Superior temporal gyrus (tissue), 1 donor: ENCODE data around the gene UBXN4.
"Not testable (repeated sequence)": the region's sequence is repeated elsewhere in the genome, so short reads cannot be mapped to it uniquely, and the experiment has no call there.

Experiments used
- DNase-seq: peaks from one replicate; pipeline ENCODE4 v3.0.0-alpha.2; 2016; ENCODE audit errors: extremely low spot score

UBXN4 gene

GRCh38 chr2:135741395-135742324, at the start of gene UBXN4:
Gene UBXN4, plus strand, starts transcription at chr2:135741855. Its CDS starts 75 bp downstream, at chr2:135741930.
- DNase-seq = peak; percentile 99

GRCh38 chr2:135694711-135695110, 46.9 kb upstream of the UBXN4 start:
- DNase-seq = no peak

DNA sequence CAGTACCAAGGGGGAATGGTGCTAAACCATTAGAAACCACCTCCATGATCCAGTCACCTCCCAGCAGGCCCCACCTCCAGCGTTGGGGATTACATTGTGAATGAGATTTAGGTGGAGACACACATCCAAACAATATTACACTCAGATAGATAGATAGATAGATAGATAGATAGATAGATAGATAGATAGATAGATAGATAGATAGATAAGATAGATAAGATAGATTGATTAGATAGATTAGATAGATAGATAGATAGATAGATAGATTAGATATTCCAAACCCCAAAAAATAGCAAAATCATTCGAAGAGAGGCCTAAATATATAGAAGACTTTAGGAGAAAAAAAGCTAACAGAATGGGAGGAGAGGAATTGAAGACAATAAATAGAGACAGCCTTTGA, 42.8 kb upstream of the UBXN4 start:
- DNase-seq = no peak

GRCh38 chr2:135701442-135701841, 40.2 kb upstream of the UBXN4 start:
- DNase-seq = no peak

GRCh38 chr2:135703300-135703699, 38.4 kb upstream of the UBXN4 start:
- DNase-seq = no peak

GRCh38 chr2:135704075-135704474, 37.6 kb upstream of the UBXN4 start:
- DNase-seq = not testable (repeated sequence)

DNA sequence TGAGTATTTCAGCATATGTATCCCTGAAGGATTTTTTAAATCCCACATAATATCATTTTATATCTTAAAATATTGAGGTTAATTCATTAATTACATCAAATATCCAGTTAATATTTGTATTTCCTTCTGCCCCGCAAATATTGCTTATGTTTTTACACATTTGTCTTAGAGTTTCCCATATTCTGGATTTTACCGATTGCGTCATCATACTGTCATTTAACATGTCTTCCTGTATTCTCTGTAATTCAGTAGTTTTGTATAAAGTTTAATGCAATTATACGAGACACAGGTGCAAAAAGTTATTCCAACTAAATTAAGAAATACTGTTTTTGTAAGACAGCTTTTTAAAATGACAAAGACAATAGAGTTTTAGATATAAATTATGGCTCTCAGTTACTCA, 33.5 kb upstream of the UBXN4 start:
- DNase-seq = no peak

- peak; percentile 87 for DNase-seq
Observed at GRCh38 chr2:135709992-135710391, 31.7 kb upstream of the UBXN4 start.

DNA sequence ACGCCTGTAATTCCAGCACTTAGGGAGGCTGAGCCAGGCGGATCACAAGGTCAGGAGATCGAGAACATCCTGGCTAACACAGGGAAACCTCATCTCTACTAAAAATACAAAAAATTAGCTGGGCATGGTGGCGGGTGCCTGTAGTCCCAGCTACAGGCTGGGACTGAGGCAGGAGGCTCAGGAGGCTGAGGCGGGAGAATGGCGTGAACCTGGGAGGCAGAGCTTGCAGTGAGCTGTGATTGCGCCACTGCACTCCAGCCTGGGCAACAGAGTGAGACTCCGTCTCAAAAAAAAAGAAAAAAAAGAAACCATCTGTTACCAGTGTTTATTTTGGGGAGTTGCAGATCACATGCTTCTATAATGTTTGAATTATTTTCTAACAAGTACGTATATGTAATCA, 26.6 kb upstream of the UBXN4 start:
- DNase-seq = not testable (repeated sequence)

DNA sequence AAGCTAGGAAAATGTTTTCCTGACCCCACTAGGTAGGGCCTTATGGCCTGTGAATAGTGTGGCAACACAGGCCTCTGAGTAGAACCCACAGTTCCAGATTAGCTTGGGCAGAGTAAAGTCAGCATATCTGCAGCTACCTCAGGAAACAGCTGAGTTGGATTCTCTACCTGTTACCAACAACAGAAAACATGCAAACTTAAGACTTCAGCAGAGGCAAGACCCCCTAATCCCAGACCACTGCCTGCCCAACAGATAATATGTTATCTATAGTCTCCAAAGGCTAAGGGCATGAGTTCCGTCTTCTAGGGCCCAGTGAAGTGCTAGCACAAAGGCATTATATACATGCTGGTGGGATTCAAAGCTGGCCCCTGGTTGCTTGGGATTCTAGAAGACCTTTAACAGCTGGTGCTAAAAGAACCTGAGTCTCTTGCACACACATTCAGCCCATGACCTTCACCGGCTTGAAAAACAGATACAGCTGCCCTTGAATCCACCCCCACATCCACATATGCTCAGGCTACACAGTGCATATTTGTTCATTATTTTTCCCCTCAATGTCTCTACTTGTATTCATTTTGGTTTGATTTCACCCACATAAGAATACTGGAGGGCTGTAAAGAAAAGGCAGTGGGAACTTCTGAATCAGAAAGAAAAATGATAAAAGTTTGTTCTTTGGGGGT, 13.5 kb upstream of the UBXN4 start:
- no peak for DNase-seq

- no peak for DNase-seq
Observed at GRCh38 chr2:135732561-135732960, 9.1 kb upstream of the UBXN4 start.

- DNase-seq = no peak
Observed at GRCh38 chr2:135733045-135733444, 8.6 kb upstream of the UBXN4 start.

- DNase-seq = no peak
Observed at GRCh38 chr2:135736546-135736945, 5.1 kb upstream of the UBXN4 start.

DNA sequence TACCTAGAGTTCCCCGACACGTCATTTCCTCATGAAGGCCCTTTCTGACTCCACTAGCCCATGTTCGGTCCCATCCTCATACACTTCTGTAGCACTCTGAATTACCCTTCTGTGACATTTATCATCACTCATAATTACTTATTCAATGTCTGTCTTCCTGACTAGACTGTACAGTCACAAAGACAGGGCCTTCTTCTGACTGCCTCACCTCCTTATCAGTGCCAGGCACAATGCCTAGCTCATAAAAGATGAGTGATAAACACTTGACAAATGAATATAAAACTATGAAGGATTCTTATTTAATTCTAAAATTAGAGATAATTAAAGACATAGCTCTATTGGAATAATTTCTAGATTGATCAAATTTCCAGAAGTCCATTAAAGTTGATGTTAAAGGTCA, 1.4 kb upstream of the UBXN4 start:
- DNase-seq = no peak

DNA sequence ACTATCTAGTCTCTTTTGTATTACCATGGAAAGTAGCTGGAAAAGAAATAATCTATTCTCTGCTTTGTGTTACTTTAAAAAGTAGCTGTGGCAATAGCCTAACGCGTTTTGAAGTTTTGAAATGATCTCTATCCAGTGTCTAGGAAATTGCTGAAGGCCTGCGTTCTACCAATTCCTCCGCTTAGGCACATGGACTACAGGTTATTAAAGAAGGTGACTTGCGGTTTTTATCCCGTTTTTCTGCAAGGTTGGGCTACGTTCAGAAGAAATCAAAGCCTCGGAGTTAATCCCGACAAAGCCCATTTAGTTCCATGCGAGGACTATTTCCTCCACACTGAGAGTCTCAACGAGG, 636 bp upstream of the UBXN4 start:
- no peak for DNase-seq

- DNase-seq = no peak
Observed at GRCh38 chr2:135742325-135742757, 686 bp downstream of the UBXN4 start.

DNA sequence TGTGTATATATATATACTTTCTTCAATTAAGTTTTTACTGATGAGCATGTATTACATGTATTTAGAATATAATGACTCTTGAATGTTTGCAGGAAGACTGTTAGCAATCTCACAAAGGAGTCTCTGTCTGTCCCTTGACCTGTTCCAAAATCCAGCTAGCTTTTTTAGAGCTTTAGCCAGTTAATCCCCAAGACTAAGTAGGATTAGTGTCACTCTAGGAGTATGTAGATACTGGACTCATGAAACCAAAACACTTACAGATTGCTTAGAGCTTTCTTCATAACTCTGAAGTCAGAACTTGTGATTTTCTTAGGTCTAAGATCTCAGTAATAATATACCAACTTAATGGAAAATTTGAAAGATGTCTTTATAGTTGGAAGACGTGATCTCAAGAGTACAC, 2.2 kb downstream of the UBXN4 start:
- DNase-seq = no peak

DNA sequence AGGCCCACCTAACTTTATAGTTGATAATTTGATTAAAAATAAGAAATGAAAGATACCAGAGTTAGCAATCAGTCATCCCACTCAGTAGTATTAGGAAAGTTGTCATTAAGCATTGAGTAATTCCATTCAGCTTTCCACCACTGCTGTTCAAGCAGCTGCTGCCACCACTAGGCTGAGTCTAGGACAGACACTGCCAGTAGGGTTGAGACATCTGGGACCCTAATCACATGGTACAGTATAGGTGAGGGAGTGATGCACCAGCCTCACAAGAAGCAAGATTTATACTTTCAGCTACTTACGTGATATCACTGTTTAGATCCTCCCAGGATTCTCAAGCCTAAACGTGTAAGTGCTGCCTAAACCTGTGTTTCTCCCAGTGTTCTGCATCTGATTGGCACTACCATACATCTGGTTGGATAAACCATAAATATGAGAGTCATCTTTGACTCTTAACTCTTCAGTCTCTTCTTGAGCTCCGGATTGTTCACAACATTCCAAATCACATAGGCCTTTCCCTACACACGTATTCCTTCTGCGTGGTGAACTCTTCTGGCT, 3.2 kb downstream of the UBXN4 start:
- DNase-seq = no peak

GRCh38 chr2:135745545-135745944, 3.9 kb downstream of the UBXN4 start:
- no peak for DNase-seq

DNA sequence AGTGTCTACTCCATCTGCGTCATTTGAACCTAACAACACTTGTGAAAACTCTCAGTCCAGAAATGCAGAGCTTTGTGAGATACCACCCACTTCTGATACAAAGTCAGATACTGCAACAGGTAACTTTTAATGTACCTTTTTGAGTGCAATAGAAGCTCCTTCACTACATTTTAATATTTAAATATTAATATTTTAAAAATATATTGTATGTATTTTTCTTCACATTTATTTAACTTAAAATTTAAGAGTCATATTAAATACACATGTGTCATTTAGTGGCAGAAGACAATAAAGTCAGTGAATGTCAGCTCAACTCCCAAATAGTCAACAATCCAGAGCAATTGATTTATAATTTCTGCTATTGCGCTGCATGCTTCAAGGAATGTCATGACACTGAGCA, 13.9 kb downstream of the UBXN4 start:
- DNase-seq = no peak

GRCh38 chr2:135756692-135757091, 15.0 kb downstream of the UBXN4 start:
- no peak for DNase-seq

GRCh38 chr2:135762022-135762421, 20.4 kb downstream of the UBXN4 start:
- DNase-seq = no peak

- DNase-seq = no peak
Observed at GRCh38 chr2:135762530-135762929, 20.9 kb downstream of the UBXN4 start.
